Calu3 (cell line): ENCODE measurements around the gene PBX4. TPM values are rescaled to one million over a fixed set of nuclear protein-coding genes. Genes with fewer than 3 reads are reported as not detected.

ENCODE experiments used
- BruUV-seq: library from RNA; stranded (reverse); fragments of 400-500 nt; replicated peaks from 2 replicates; lab custom pipeline; 2021; lab: Mats Ljungman, UMichigan
- CTCF ChIA-PET: fragments of 300-600 bp; sonication (Branson Sonifier 250); formaldehyde crosslinking; loops from one replicate; lab custom pipeline; 2022; ENCODE audit warnings: antibody characterized with exemption; lab: Charles Lee
- DNase-seq: peaks from one replicate; pipeline ENCODE4 v3.0.0; 2022
- H3K27ac Mint-ChIP-seq: one replicate; pipeline ENCODE4 v1.8.0; 2022; ENCODE audit warnings: mixed read lengths; ENCODE audit not compliant: unreplicated experiment
- H3K27me3 Mint-ChIP-seq: one replicate; pipeline ENCODE4 v1.8.0; 2022; ENCODE audit warnings: mixed read lengths; ENCODE audit not compliant: unreplicated experiment
- H3K36me3 Mint-ChIP-seq: one replicate; pipeline ENCODE4 v1.8.0; 2022; ENCODE audit warnings: mild to moderate bottlenecking, moderate library complexity, mixed read lengths; ENCODE audit not compliant: insufficient read depth, unreplicated experiment
- H3K4me1 Mint-ChIP-seq: one replicate; pipeline ENCODE4 v1.8.0; 2022; ENCODE audit warnings: mild to moderate bottlenecking, low read depth, mixed read lengths; ENCODE audit not compliant: unreplicated experiment
- H3K4me3 Mint-ChIP-seq: one replicate; pipeline ENCODE4 v1.8.0; 2022; ENCODE audit warnings: mild to moderate bottlenecking, low read depth, moderate library complexity, mixed read lengths; ENCODE audit not compliant: unreplicated experiment
- H3K9me3 Mint-ChIP-seq: one replicate; pipeline ENCODE4 v1.8.0; 2022; ENCODE audit warnings: low read depth, mixed read lengths; ENCODE audit not compliant: unreplicated experiment
- intact Hi-C: fragments of 100-400 bp; cut with micrococcal nuclease; formaldehyde crosslinking; loops from one replicate; pipeline ENCODE4 v1.10.0; 2022; ENCODE audit not compliant: unreplicated experiment
- total RNA-seq: library from RNA; stranded (reverse); gene quantifications from 2 replicates; pipeline ENCODE4 v1.2.3, GENCODE V29; 2022
- TF ChIP-seq, protein P1 (sequence below): fragments of 200-600 bp; IDR thresholded peaks from one replicate; pipeline ENCODE4 v1.8.0; 2022; ENCODE audit warnings: antibody characterized with exemption; ENCODE audit not compliant: unreplicated experiment

Gene PBX4
- total RNA-seq, 1 experiment from 2014 or later: 6.0 TPM

DNA sequence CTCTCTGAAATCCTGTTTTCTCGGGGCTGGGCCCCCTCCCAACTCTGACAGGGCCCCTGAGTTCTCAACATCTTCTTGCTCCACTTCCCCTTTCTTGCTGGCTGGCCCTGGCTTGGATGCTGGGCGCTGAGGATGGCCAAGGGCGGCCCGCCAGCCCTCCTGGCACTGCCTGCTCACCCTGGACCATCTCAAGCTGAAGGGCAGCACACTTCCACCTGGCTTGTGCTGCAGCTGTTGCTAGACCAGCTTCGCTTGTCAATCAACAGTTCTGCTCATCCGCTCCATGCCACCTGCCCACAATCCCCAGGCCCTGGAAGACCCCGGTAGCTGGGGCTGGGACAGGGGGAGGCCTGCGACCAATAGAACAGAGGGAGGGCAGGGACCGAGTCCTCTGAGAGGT lies 31.8 kb upstream of the PBX4 start:
- no peak for DNase-seq
- no peaks in the 10 kb centered on the region for H3K9me3 Mint-ChIP-seq
- H3K36me3 Mint-ChIP-seq: peaks cover 40% of the 10 kb centered on the region
- H3K4me1 Mint-ChIP-seq: no peaks in the 10 kb centered on the region
- no peak overlapping the region for H3K4me3 Mint-ChIP-seq
- BruUV-seq: no TSS peak
- intact Hi-C loops: loop anchor here (2.0 kb wide), 1 partner anchor 38 kb away; no protein-coding TSS in a partner anchor
- CTCF ChIA-PET: no interaction called here
- H3K27me3 Mint-ChIP-seq: no peaks in the 10 kb centered on the region
- no peak overlapping the region for H3K27ac Mint-ChIP-seq
- TF ChIP-seq, protein P1, sequence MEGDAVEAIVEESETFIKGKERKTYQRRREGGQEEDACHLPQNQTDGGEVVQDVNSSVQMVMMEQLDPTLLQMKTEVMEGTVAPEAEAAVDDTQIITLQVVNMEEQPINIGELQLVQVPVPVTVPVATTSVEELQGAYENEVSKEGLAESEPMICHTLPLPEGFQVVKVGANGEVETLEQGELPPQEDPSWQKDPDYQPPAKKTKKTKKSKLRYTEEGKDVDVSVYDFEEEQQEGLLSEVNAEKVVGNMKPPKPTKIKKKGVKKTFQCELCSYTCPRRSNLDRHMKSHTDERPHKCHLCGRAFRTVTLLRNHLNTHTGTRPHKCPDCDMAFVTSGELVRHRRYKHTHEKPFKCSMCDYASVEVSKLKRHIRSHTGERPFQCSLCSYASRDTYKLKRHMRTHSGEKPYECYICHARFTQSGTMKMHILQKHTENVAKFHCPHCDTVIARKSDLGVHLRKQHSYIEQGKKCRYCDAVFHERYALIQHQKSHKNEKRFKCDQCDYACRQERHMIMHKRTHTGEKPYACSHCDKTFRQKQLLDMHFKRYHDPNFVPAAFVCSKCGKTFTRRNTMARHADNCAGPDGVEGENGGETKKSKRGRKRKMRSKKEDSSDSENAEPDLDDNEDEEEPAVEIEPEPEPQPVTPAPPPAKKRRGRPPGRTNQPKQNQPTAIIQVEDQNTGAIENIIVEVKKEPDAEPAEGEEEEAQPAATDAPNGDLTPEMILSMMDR: no peak

DNA sequence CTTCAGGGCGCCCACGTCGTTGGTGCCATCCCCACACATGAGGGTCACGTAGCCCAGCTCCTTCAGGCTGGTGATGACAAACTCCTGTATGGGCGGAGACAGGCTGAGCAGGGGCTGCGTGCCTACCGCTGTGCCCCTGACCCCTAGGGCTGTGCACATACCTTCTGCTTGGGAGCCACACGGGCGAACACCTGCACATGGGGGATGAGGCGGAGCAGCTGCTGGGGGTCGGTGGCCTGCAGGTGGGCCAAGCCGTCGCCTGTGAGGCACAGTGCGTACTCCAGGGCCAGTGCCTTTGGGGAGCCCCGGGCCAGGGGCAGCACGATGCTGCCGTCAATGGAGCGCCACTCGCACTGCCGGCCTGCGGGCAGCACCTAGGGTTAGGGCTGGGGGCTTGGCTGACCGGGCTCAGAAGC lies 31.1 kb upstream of the PBX4 start:
- no peak overlapping the region for H3K27ac Mint-ChIP-seq
- BruUV-seq: no TSS peak

DNA sequence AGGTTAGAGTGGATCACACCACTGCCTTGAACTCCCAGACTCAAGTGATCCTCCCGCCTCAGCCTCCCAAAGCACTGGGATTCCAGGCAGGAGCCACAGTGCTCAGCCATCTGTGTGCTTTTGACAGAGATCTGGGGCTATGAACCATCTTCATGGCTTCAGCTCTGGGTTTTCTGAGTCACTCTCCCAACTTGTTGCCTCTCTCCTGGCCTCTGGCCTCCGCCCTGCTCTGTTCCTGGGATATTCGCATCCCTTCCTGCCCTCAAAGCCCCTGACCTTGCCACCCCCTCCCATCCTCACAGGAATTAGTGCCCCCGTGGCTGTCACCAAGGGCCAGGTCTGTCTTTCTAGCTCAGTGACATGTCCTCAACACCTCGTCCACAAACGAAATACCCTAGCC lies 30.7 kb upstream of the PBX4 start:
- no peak overlapping the region for H3K27ac Mint-ChIP-seq
- H3K27me3 Mint-ChIP-seq: no peaks in the 10 kb centered on the region
- no peak for DNase-seq
- H3K36me3 Mint-ChIP-seq: peaks cover 31% of the 10 kb centered on the region
- intact Hi-C loops: no loop called here
- BruUV-seq: no TSS peak
- CTCF ChIA-PET: interaction anchor here (0.6 to 1.1 kb wide), 2 partner anchors 15 to 341 kb away, joined by 3 read pairs; partner anchors contain the start of gene ATP13A1
- H3K4me1 Mint-ChIP-seq: no peaks in the 10 kb centered on the region
- TF ChIP-seq, protein P1: no peak
- H3K4me3 Mint-ChIP-seq: no peak overlapping the region
- H3K9me3 Mint-ChIP-seq: no peaks in the 10 kb centered on the region

More for the DNA sequence above, 31.1 kb upstream of the PBX4 start:
- CTCF ChIA-PET: interaction anchor here (0.6 to 1.1 kb wide), 2 partner anchors 14 to 341 kb away, joined by 3 read pairs; partner anchors contain the start of gene ATP13A1
- Mint-ChIP-seq H3K4me3 (no peak overlapping the region), H3K9me3 (no peaks in the 10 kb centered on the region), H3K4me1 (no peaks in the 10 kb centered on the region), H3K27me3 (no peaks in the 10 kb centered on the region), H3K36me3 (peaks cover 34% of the 10 kb centered on the region)
- DNase-seq: no peak
- intact Hi-C loops: no loop called here
- TF ChIP-seq, protein P1: no peak

DNA sequence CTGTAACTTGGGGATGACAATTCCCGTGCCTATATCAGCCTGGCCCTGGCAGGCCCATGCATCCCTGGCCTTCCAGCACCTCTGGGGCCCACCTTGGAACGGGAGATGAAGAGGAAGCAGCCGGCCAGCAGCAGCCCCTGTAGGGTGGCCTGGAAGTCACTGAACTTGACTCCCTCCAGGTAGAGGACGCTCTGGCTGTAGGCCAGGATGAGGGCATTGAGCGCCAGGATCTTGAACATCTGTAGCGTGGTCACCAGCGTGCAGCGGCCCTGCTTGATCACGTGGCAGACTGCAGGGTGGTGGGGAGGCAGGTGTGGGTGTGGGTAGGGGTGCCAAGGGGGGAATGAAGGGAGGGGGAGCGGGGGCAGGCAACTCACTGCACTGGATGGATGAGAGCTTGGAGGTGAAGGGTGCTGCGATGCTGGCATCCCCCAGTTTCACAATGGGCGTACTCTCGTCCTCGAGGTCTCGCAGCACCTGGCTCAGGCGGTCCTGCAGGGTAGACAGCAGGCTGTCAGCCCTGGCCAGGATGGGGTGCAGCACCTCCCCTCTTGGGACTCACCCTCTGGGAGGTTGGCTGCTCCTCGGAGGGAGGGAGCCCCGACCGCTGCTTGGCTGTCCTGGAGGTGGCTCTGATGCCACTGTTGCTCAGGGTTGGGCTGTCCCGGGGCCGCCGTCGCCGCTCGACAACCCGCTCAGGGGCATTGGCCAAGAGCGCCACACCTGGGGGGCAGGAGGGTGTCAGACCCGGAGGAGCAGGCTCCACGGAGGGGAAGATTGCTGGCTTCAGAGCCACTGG lies 28.7 kb upstream of the PBX4 start:
- H3K4me3 Mint-ChIP-seq: no peak overlapping the region
- DNase-seq: no peak
- peaks cover 6% of the 10 kb centered on the region for H3K4me1 Mint-ChIP-seq
- BruUV-seq: no TSS peak
- no peaks in the 10 kb centered on the region for H3K9me3 Mint-ChIP-seq
- no peak overlapping the region for H3K27ac Mint-ChIP-seq
- intact Hi-C loops: no loop called here
- peaks cover 39% of the 10 kb centered on the region for H3K36me3 Mint-ChIP-seq
- CTCF ChIA-PET: no interaction called here
- TF ChIP-seq, protein P1: no peak
- no peaks in the 10 kb centered on the region for H3K27me3 Mint-ChIP-seq
